ENCODE measurements around the gene NPAS3. TPM values are rescaled to one million over a fixed set of nuclear protein-coding genes. Genes with fewer than 3 reads are reported as not detected.

Gene NPAS3
- polyA plus RNA-seq, 2 of the 4 experiments (the other 2 are of a cell fraction): not detected

- TF ChIP-seq HES2 (IDR thresholded peaks at IDR 0.05): no peak
- no peak for TF ChIP-seq EHF (CRISPR knock-in tag; IDR thresholded peaks at IDR 0.05)
- TF ChIP-seq CHD4 (IDR thresholded peaks at IDR 0.05; ENCODE audit: borderline replicate concordance): no peak
These were observed 512.5 kb downstream of the NPAS3 start (continued) for GRCh38 chr14:33451211-33451610.

- H3K4me3 ChIP-seq: no peak overlapping the region
- ChIA-PET POLR2A (no interaction called here), CTCF (interaction anchor here (1.4 to 1.8 kb wide), 2 partner anchors 9 to 21 kb away, joined by 3 to 4 read pairs; no protein-coding TSS in a partner anchor)
- WGBS (ENCODE audit: missing lambda C conversion rate): 35% methylated on average over 3 of the region's 3 CpGs
- H3K4me1 ChIP-seq: no peaks in the 10 kb centered on the region
- FAIRE-seq: no peak
- H3K9me3 ChIP-seq: no peaks in the 10 kb centered on the region
- ATAC-seq: no peak
- H3K27ac ChIP-seq: no peak overlapping the region
- DNase-seq (ENCODE audit: low read depth in 1 of 2, low spot score in 1 of 2): no peak
- H3K4me2 ChIP-seq: no peak overlapping the region
- TF ChIP-seq BHLHE40 (IDR thresholded peaks at IDR 0.05; ENCODE audit: low read depth, low read length): no peak
- TF ChIP-seq RARB (CRISPR knock-in tag; IDR thresholded peaks at IDR 0.05): no peak
- no peak for TF ChIP-seq NPAS2 (CRISPR knock-in tag; IDR thresholded peaks at IDR 0.05; ENCODE audit: borderline replicate concordance)
- no peak for TF ChIP-seq HOXA7 (CRISPR knock-in tag; IDR thresholded peaks at IDR 0.05)
- no peak for TF ChIP-seq JUNB (IDR thresholded peaks at IDR 0.05)
These were observed 514.3 kb downstream of the NPAS3 start for GRCh38 chr14:33452995-33453394.

GRCh38 chr14:33454022-33454595 lies 515.4 kb downstream of the NPAS3 start:
- 0% methylated on average over 1 of the region's 1 CpG for WGBS (ENCODE audit: missing lambda C conversion rate)
- TF ChIP-seq ATOH8 (CRISPR knock-in tag; IDR thresholded peaks at IDR 0.05; ENCODE audit: low read depth) (no peak), MAFK (IDR thresholded peaks at IDR 0.05; ENCODE audit: partially characterized antibody) (peak; percentile 83)
- no peak for ATAC-seq
- no peak for DNase-seq (ENCODE audit: low read depth in 1 of 2, low spot score in 1 of 2)
- Histone ChIP-seq H3K27ac (no peak overlapping the region), H3K4me1 (no peaks in the 10 kb centered on the region), H3K4me3 (no peak overlapping the region), H3K4me2 (no peak overlapping the region), H3K9me3 (no peaks in the 10 kb centered on the region)
- ChIA-PET POLR2A (no interaction called here), CTCF (no interaction called here)
- FAIRE-seq: no peak

GRCh38 chr14:33454707-33455106 lies 516.0 kb downstream of the NPAS3 start:
- ChIA-PET CTCF (no interaction called here), POLR2A (no interaction called here)
- WGBS (ENCODE audit: missing lambda C conversion rate): 29% methylated on average over 7 of the region's 7 CpGs
- H3K9me3 ChIP-seq: no peaks in the 10 kb centered on the region
- no peak overlapping the region for H3K4me2 ChIP-seq
- TF ChIP-seq FOSL2 (IDR thresholded peaks at IDR 0.05): no peak
- TF ChIP-seq FOSL2 (CRISPR knock-in tag; IDR thresholded peaks at IDR 0.05): no peak
- TF ChIP-seq ESRRA (IDR thresholded peaks at IDR 0.05; ENCODE audit: borderline replicate concordance, low read length): no peak
- no peak for TF ChIP-seq MAZ (IDR thresholded peaks at IDR 0.05; ENCODE audit: borderline replicate concordance, low read depth, low read length)
- no peak for TF ChIP-seq ZC3H11A (IDR thresholded peaks at IDR 0.05)
- no peak for TF ChIP-seq REST (IDR thresholded peaks at IDR 0.05)
- no peak for TF ChIP-seq TP53 (CRISPR knock-in tag; IDR thresholded peaks at IDR 0.05)
- no peak for TF ChIP-seq CEBPB (IDR thresholded peaks at IDR 0.05)
- TF ChIP-seq PHF8 (IDR thresholded peaks at IDR 0.05; ENCODE audit: borderline replicate concordance, low read depth): no peak
- no peak for TF ChIP-seq POLR2AphosphoS2 (conservative IDR thresholded peaks at IDR 0.05; ENCODE audit: low read length)
- TF ChIP-seq SREBF2 (IDR thresholded peaks at IDR 0.05): no peak
- no peak for TF ChIP-seq MYC (IDR thresholded peaks at IDR 0.05; ENCODE audit: borderline replicate concordance, low read length)
- TF ChIP-seq KDM1A (IDR thresholded peaks at IDR 0.05; ENCODE audit: low read depth): no peak
- ATAC-seq (no peak), DNase-seq (ENCODE audit: low read depth in 1 of 2, low spot score in 1 of 2) (no peak), FAIRE-seq (no peak)
- H3K4me1 ChIP-seq: no peaks in the 10 kb centered on the region
- H3K27ac ChIP-seq: no peak overlapping the region
- H3K4me3 ChIP-seq: no peak overlapping the region

Measured in A549 (cell line).